Fibroblast of mammary gland (primary cell): ENCODE data around the gene TFF3.

Experiments
- DNase-seq: peaks from one replicate; pipeline ENCODE4 v3.0.0-alpha.2; 2010; ENCODE audit warnings: low read depth
- H3K4me3 ChIP-seq: 2 replicates; pipeline ENCODE4 v1.5.1; 2011; ENCODE audit warnings: low read depth, mild to moderate bottlenecking, low read length, moderate library complexity; ENCODE audit not compliant: control insufficient read depth
- TF ChIP-seq, protein P1 (sequence below): conservative IDR thresholded peaks from 2 replicates; pipeline ENCODE4 v1.5.1; 2011; ENCODE audit warnings: low read depth, low read length, inconsistent platforms; ENCODE audit not compliant: control insufficient read depth, insufficient read depth

Gene TFF3

DNA sequence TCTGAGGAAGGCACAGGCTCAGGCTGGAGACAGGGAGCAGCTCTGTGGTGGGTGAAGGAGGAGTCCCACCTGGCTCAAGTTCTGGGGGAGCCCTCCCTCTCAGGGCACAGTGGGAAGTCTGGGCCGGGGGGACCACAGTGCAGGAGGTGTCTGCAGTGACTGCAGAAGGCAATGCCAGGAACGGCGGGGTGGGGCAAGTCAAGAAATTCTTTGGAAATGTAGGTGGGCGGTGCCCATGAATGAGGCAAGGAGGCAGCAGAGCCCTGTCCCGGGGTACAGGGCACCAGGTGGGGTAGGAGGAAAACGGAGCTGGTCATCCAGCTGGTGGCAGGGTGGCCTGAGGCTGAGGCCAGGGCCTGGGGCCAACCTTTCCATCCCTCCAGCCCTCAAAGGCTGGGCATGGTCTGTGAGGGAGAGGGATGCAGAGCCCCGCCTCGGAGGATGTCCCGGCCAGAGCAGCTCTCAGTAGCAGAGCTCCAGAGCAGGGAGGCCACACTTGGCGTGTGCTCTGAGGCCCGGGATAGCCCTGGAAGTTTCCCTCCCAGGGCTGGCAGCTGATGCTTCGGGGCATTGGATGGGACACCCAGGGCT lies 4.7 kb downstream of the TFF3 start:
- no peak overlapping the region for H3K4me3 ChIP-seq
- TF ChIP-seq, protein P1, sequence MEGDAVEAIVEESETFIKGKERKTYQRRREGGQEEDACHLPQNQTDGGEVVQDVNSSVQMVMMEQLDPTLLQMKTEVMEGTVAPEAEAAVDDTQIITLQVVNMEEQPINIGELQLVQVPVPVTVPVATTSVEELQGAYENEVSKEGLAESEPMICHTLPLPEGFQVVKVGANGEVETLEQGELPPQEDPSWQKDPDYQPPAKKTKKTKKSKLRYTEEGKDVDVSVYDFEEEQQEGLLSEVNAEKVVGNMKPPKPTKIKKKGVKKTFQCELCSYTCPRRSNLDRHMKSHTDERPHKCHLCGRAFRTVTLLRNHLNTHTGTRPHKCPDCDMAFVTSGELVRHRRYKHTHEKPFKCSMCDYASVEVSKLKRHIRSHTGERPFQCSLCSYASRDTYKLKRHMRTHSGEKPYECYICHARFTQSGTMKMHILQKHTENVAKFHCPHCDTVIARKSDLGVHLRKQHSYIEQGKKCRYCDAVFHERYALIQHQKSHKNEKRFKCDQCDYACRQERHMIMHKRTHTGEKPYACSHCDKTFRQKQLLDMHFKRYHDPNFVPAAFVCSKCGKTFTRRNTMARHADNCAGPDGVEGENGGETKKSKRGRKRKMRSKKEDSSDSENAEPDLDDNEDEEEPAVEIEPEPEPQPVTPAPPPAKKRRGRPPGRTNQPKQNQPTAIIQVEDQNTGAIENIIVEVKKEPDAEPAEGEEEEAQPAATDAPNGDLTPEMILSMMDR = no peak
- no peak for DNase-seq

DNA sequence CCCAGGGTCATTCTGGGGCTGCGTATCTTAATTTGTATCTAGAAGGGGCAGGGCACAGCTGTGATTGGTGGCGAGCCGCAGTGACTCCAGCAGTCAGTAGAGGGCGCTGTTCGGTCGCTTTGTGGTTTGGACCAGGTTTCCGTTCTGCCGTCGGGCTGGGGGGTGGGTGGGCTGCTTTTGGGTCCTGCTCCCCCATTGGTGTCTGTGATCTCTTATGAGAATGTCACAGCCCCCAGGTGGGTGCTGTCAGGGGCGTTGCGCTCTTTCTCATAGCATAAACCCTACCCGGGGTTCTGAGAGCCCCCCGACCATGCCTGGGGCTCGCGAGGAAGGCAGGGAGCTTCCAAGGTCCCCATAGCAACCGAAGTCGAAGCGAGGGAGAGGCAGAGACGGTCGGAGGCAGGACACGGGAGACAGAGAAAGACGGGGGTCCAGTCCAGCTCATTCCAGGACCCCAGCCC lies 5.4 kb downstream of the TFF3 start:
- DNase-seq = peak; percentile 12
- TF ChIP-seq, protein P1 = peak; percentile 61
- no peak overlapping the region for H3K4me3 ChIP-seq

DNA sequence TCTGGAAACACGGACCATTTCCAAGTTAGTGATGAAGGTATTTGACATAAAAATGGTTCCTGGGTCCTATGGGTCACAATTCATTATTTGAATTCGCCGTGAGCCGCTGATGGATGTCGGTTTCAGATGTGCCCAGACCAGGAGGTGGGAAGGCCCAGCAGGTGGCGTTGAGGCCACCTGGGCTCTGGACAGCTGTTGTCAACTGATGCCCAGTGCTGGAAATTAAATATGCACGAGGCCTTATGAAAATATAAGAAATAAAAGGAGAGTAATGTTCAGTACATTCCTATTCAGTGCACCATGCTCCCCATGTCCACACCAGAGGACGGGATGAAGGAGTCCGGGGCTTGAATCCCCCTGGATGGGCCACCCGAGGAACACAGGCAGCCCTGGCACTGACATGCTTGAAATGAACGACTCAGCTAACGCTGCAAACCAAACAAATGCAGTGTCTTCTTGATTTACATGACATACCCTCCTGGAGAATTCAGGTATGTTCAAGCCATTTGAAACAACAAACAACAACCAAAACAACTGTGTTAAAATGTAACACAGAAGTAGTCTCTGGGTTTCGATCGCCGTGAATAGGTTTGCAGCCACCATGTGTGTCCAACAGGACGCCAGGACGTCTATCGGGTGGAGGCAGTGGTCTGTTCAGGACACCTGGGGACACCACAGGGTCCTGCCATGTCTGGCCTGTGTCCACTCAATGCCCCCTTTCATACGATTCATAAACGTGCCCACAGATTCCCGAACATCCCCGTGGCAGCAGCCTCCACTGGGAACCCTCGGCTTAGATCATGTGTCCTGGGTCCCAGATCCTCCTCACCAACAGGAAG lies 6.1 kb downstream of the TFF3 start:
- DNase-seq = no peak
- no peak overlapping the region for H3K4me3 ChIP-seq
- TF ChIP-seq, protein P1 = no peak

DNA sequence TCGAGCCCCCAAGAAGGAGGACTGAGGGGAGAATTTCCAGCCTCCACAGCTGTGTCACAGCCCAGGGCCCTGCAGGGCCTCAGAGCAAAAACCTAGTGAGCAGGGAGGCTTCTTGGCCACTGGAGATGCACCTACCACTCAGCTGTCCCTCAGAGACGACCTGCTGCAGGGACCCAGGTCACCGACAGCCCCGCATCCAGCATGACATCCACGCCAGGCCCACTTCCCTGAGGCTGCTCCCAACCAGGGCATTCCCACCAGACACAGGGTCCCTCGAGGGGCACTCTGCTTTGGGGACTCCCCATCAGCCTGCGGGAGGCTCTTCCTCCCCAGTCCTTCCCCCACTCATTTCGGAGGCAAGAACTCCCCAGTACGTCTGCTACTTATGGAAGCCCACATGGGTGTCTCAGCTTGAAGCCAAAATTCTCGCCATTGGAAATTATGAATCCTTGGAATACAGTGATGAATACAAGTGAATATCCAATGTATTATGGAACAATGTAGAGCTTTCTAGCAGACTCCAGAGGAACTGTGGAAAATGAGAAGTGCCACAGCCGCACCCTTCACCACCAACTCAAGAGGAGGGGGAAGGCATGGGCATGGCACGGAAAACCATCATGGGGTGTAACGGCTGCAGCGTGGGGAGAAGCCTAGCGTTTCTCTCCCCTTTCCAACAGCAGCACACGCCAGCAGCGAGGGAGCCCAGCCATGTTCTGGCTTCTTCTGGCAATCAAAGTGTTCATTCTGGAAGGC lies 6.9 kb downstream of the TFF3 start:
- no peak for DNase-seq
- H3K4me3 ChIP-seq = no peak overlapping the region
- TF ChIP-seq, protein P1 = no peak

DNA sequence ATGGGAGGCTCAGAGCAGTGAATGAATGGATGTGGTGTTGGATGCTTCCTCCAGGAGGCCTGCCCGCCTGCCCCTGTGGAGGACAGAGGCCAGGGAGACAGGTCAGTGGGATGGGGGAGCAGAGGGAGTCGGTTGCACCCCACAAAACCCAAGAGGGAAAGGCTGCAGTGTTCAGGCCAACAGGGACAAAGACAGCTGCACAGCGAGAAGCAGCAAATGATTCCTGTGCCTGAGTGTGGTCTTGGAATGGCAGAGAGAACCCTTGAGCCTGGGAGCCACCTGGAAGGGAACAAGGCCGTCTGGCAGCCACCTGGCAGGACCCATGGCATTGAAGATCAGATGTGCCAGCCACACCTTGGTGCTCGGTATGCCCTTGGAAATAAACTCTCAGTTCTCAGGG lies 8.1 kb downstream of the TFF3 start:
- no peak overlapping the region for H3K4me3 ChIP-seq
- TF ChIP-seq, protein P1 = no peak
- no peak for DNase-seq

DNA sequence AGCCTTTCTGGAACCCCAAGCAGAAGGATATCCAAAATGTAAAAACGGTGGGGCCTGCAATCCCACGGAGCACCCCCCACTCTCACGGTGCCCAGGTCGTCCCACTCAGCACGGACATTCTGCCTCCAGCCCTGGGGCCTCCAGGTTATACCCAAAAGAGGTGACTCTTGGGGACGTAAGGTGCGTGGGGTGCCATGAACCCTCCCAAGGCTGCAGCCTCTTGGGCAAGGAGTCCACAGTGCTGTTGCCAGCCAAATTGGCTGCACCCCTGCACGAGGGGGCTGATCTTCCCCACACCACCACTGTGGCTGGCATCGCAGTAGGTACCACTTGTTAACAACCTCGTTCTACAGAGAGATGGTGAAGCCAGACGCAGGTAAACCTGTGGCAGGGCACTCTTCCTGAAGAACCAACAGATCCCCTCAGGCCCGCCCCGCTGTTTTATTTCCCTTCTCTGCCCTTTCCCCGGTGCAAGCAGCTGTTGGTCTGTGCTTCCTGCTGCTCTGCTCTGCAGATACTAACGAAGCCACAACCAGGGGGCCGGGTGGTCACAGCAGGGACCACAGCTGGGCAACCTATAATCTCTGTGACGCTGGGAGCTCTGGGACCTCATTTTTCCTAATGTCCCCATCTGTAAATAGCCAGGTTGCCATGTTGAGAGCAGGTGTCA lies 8.7 kb downstream of the TFF3 start:
- no peak overlapping the region for H3K4me3 ChIP-seq
- TF ChIP-seq, protein P1 = no peak
- no peak for DNase-seq
